Measurements from ENCODE around the gene POMGNT2. TPM values are rescaled to one million over a fixed set of nuclear protein-coding genes. Genes with fewer than 3 reads are reported as not detected.

Gene POMGNT2
- polyA plus RNA-seq, 1 donor (not counting 4 experiments of a cell fraction or from before 2014, with no cell fraction given), result 6.0 TPM

DNA sequence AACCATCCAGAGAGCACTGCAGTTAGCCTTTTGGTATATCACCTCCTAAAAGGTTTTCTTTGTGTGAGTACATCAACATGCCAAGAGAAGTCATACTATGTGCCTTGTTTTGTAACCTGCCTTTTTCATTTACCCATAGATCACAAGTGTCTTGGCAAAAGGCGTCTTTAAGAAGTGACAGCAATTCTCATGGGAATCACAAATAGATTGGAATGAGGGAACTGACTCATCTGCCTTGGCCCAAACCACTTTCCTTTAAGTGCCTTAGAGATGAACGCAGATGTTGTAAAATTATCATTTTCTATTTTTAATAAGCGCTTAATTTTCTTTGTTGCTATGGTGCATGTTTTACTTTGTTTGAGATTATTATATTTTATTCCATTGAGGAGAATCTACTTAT, 20.7 kb upstream of the POMGNT2 start:
- H3K4me1 ChIP-seq (ENCODE audit: control insufficient read depth, extremely low read depth, insufficient read depth, low read length), result no peaks in the 10 kb centered on the region
- no peaks in the 10 kb centered on the region for H3K36me3 ChIP-seq (ENCODE audit: control insufficient read depth in 2 of 2, extremely low read depth in 1 of 2, insufficient read depth in 2 of 2, low read length in 2 of 2)
- DNase-seq (ENCODE audit: low read depth, low spot score) (no peak), FAIRE-seq (no peak)
- no peak overlapping the region for H3K27ac ChIP-seq (ENCODE audit: control insufficient read depth, insufficient read depth, low read length)
- no peak overlapping the region for H3K4me2 ChIP-seq (ENCODE audit: control insufficient read depth, extremely low read depth, insufficient read depth, low read depth, low read length)
- H3K9me1 ChIP-seq (ENCODE audit: control insufficient read depth, extremely low read depth, insufficient read depth, low read length), result no peaks in the 10 kb centered on the region
- H4K20me1 ChIP-seq (ENCODE audit: control insufficient read depth, extremely low read depth, insufficient read depth, low read length), result no peaks in the 10 kb centered on the region
- H3K4me3 ChIP-seq (ENCODE audit: control insufficient read depth in 2 of 3, extremely low read depth in 1 of 3, insufficient read depth in 2 of 3, low read depth in 1 of 3, low read length in 3 of 3), result no peak overlapping the region
- no peak overlapping the region for H2AFZ ChIP-seq (ENCODE audit: control insufficient read depth, low read length)
- dilution Hi-C loops (cut with MboI; ENCODE audit: extremely low pct_ligation_motif_present, low sequenced_read_pairs), result no loop called here
- no peak for TF ChIP-seq EZH2 (IDR thresholded peaks at IDR 0.05; ENCODE audit: low read length)
- TF ChIP-seq, protein P1, sequence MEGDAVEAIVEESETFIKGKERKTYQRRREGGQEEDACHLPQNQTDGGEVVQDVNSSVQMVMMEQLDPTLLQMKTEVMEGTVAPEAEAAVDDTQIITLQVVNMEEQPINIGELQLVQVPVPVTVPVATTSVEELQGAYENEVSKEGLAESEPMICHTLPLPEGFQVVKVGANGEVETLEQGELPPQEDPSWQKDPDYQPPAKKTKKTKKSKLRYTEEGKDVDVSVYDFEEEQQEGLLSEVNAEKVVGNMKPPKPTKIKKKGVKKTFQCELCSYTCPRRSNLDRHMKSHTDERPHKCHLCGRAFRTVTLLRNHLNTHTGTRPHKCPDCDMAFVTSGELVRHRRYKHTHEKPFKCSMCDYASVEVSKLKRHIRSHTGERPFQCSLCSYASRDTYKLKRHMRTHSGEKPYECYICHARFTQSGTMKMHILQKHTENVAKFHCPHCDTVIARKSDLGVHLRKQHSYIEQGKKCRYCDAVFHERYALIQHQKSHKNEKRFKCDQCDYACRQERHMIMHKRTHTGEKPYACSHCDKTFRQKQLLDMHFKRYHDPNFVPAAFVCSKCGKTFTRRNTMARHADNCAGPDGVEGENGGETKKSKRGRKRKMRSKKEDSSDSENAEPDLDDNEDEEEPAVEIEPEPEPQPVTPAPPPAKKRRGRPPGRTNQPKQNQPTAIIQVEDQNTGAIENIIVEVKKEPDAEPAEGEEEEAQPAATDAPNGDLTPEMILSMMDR (optimal IDR thresholded peaks at IDR 0.05 in 1 of 3, IDR thresholded peaks at IDR 0.05 in 1 of 3, conservative IDR thresholded peaks at IDR 0.05 in 1 of 3; ENCODE audit: extremely low read depth in 1 of 3, insufficient read depth in 2 of 3, low read length in 3 of 3), result no peak
- no peaks in the 10 kb centered on the region for H3K27me3 ChIP-seq (ENCODE audit: control insufficient read depth, extremely low read depth, insufficient read depth, low read length)
- no peaks in the 10 kb centered on the region for H3K9me3 ChIP-seq (ENCODE audit: control insufficient read depth, low read depth, low read length)
- no peak overlapping the region for H3K9ac ChIP-seq (ENCODE audit: control insufficient read depth, extremely low read depth, insufficient read depth, low read length)
- no peaks in the 10 kb centered on the region for H3K79me2 ChIP-seq (ENCODE audit: control insufficient read depth, insufficient read depth, low read length)

DNA sequence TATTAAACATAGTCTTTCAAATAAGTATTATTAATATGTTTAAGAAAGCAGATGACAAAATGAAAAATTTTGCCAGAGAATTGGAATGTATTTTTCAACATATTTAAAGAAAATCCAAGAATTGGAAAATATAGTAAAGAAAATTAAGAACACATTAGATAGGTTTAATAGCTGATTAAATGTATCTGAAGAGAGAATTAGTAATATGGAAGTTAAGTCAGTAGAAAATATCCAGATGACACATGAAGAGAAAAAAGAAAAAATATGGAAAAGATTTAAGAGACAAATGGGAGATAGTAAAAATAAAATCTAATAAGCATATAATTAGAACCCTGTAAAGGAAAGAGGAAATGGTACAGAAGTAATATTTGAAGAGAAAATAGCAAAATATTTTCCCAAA, 18.0 kb upstream of the POMGNT2 start:
- no peak overlapping the region for H3K9ac ChIP-seq (ENCODE audit: control insufficient read depth, extremely low read depth, insufficient read depth, low read length)
- TF ChIP-seq, protein P1 (optimal IDR thresholded peaks at IDR 0.05 in 1 of 3, IDR thresholded peaks at IDR 0.05 in 1 of 3, conservative IDR thresholded peaks at IDR 0.05 in 1 of 3; ENCODE audit: extremely low read depth in 1 of 3, insufficient read depth in 2 of 3, low read length in 3 of 3), result no peak
- no peak for TF ChIP-seq EZH2 (IDR thresholded peaks at IDR 0.05; ENCODE audit: low read length)
- H3K4me2 ChIP-seq (ENCODE audit: control insufficient read depth, extremely low read depth, insufficient read depth, low read depth, low read length), result no peak overlapping the region
- H3K9me3 ChIP-seq (ENCODE audit: control insufficient read depth, low read depth, low read length), result no peaks in the 10 kb centered on the region
- no peak overlapping the region for H3K4me3 ChIP-seq (ENCODE audit: control insufficient read depth in 2 of 3, extremely low read depth in 1 of 3, insufficient read depth in 2 of 3, low read depth in 1 of 3, low read length in 3 of 3)
- no peak overlapping the region for H2AFZ ChIP-seq (ENCODE audit: control insufficient read depth, low read length)
- no peaks in the 10 kb centered on the region for H4K20me1 ChIP-seq (ENCODE audit: control insufficient read depth, extremely low read depth, insufficient read depth, low read length)
- H3K36me3 ChIP-seq (ENCODE audit: control insufficient read depth in 2 of 2, extremely low read depth in 1 of 2, insufficient read depth in 2 of 2, low read length in 2 of 2), result no peaks in the 10 kb centered on the region
- DNase-seq (ENCODE audit: low read depth, low spot score) (no peak), FAIRE-seq (no peak)
- H3K27ac ChIP-seq (ENCODE audit: control insufficient read depth, insufficient read depth, low read length), result no peak overlapping the region
- no peaks in the 10 kb centered on the region for H3K4me1 ChIP-seq (ENCODE audit: control insufficient read depth, extremely low read depth, insufficient read depth, low read length)
- peaks cover 4% of the 10 kb centered on the region for H3K27me3 ChIP-seq (ENCODE audit: control insufficient read depth, extremely low read depth, insufficient read depth, low read length)
- dilution Hi-C loops (cut with MboI; ENCODE audit: extremely low pct_ligation_motif_present, low sequenced_read_pairs), result no loop called here
- H3K79me2 ChIP-seq (ENCODE audit: control insufficient read depth, insufficient read depth, low read length), result no peaks in the 10 kb centered on the region
- no peaks in the 10 kb centered on the region for H3K9me1 ChIP-seq (ENCODE audit: control insufficient read depth, extremely low read depth, insufficient read depth, low read length)
